GM18909 (cell line): ENCODE measurements around the gene LAMTOR3.
A peak's percentile ranks its signal among the peaks of the same experiment; 100 is the strongest.

Experiments
- ATAC-seq: cut with Tn5 transposase; IDR thresholded peaks from one replicate; pipeline ENCODE4 v1.9.1; 2021; ENCODE audit warnings: mild to moderate bottlenecking; ENCODE audit not compliant: unreplicated experiment, poor library complexity

LAMTOR3 gene

GRCh38 chr4:99894161-99894997 lies at the start of gene LAMTOR3:
LAMTOR3 (minus strand) TSS chr4:99894427; CDS start chr4:99893963, 464 bp downstream.
- peak; percentile 100 for ATAC-seq

DNA sequence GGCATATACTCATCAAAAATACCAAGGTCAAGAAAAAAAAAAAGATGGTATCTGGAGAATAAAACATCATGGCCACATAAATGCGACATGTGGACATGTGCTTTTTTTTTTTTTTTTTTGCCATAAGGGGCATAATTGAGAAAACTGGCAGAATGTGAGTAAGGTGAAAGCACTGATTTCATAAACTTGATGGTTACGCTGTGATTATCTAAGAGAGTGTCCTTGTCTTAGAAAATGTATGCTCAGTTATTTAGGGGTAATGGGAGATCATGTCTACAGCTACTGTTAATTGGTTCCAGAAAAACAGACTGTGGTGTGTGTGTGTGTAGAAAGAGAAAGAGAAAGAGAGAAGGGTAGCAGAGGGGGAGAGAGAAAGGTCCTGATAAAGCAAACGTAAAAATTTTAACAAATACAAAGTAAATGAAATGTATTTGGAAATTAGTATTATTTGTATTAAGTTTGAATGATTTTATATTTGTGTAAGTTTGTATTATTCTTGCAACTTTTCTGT lies 44.1 kb upstream of the LAMTOR3 start:
- no peak for ATAC-seq

- ATAC-seq = no peak
These were observed 40.7 kb upstream of the LAMTOR3 start for GRCh38 chr4:99934891-99935290.

DNA sequence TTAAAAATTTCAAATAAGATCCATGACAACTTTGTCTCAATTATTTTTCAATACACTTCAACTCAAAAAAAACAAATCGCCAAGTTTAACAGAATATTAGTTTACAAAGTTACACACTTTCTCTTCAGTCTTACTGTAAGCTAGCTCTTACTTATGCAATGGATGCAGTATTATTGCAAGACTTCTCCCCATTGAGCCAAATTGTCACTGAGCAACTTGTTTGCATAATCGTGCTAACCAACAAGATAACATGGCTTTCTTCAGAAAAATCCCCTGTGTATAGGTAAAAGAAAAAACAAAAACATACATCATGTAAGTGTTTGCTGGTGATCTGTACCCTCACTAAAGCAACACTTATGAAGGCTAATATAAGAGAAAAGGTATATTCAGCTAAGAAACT lies 33.3 kb upstream of the LAMTOR3 start:
- ATAC-seq = no peak

DNA sequence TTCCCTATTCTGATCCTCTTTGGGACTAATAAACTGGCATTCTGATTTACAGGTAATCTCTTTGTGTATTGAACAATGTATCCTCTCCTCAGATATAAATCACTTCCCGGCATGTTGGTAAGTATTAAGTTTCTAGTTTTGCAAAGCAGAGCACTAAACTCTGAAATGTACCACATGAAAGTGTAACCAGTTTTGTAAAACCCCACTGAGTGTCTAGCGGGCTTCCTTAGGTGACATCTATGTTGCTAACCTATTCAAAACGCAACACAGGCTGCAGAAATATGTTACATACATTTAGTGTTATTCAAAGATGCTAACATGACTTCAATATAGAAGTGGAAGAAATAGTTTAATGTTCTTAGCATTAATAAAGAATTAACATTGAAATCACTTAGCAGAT lies 26.9 kb upstream of the LAMTOR3 start:
- no peak for ATAC-seq

DNA sequence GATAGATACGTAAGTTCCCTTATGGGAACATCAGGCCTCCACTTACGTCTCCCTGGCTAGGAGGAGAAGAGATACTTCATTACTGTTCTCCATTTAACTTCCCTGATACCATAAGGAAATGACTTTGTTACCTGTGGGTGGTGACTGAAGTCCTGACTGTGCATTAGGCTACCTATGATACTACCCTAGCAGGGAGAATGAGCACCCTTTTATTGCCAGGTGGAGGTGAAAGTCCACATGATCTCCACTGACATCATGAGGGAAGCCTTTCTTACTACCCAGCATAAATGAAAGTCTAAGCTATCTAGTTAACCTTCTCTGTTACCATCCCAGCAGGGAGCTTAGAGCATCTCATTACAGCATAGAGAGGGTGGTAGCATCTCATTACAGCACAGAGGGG lies 24.4 kb upstream of the LAMTOR3 start:
- no peak for ATAC-seq

DNA sequence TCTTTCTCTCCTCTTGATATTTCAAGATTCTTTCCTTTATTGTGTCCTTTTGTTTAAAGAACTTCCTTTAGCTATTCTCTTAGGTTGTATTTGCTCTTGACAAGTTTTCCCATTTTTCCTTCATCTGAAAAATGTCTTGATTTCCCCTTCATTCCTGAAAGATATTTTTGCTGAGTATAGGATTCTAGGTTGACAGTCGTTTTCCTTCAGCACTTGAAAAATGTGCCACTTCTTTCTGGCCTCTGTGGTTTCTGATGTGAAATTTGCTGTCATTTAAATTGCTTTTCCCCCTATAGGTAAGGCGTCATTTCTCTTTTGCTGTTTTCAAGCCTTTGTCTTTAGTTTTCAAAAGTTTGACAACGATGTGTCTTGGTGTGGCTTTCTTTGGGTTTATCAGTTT lies 23.3 kb upstream of the LAMTOR3 start:
- no peak for ATAC-seq

- ATAC-seq = no peak
These were observed 21.2 kb upstream of the LAMTOR3 start for GRCh38 chr4:99915449-99915848.

- ATAC-seq = no peak
These were observed 771 bp upstream of the LAMTOR3 start for GRCh38 chr4:99894998-99895397.

GRCh38 chr4:99893839-99894160 lies 427 bp downstream of the LAMTOR3 start:
- ATAC-seq = no peak

DNA sequence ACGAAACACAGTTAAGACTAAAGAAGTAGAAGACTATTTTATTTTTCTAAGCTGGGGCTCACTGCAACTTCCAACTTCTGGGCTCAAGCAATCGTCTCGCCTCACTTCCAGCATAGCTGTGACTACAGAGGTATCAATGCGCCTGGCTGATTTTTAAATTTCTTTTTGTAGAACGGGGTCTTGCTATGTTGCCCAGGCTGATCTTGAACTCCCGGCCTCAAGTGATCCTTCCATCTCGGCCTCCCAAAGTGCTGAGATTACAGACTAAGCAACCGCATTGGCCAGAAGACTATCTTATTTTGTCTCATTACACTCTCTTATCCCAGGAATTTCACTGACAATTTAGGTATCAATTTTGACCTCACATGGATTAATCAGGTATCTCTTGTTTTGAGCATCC lies 1.2 kb downstream of the LAMTOR3 start:
- no peak for ATAC-seq

- ATAC-seq = no peak
These were observed 2.9 kb downstream of the LAMTOR3 start for GRCh38 chr4:99891351-99891750.

DNA sequence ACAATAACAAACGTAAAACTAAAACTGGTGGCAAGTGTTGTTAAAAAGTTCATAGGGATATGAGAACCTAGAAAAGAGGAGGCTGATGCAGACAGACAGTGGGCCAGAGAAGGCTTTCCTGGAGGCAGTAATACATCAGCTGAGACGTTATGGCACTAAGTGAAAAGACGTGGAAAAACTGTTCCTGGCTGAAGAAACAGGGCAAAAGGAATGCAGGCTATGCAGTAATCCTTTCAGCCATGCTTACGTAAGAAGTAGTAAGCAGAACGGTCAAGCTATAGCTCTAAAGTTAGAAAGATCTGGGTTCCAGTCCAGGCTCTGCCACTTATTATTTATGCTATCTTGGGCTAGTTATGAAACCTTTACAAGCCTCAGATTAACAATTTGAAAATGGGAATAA lies 6.4 kb downstream of the LAMTOR3 start:
- ATAC-seq = no peak

DNA sequence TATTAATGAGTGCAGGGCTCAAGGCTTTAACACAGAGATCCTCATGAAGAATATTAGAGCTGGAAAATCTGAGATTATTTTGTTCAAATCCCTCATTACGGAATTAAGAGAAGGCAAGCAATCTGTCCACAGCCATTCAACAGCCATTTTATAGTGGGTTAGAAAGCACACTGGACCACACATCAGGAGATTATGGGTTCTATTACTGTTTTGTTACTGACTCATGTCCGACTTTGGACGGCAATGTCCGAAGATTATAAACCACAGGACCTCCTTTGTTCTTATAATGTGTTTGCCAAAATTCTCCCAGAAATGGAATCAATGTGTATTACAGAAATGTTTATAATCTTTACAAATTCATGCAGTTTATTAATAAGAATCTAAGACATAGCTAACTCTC lies 8.1 kb downstream of the LAMTOR3 start:
- no peak for ATAC-seq

- no peak for ATAC-seq
These were observed 8.5 kb downstream of the LAMTOR3 start for GRCh38 chr4:99885687-99886086.

DNA sequence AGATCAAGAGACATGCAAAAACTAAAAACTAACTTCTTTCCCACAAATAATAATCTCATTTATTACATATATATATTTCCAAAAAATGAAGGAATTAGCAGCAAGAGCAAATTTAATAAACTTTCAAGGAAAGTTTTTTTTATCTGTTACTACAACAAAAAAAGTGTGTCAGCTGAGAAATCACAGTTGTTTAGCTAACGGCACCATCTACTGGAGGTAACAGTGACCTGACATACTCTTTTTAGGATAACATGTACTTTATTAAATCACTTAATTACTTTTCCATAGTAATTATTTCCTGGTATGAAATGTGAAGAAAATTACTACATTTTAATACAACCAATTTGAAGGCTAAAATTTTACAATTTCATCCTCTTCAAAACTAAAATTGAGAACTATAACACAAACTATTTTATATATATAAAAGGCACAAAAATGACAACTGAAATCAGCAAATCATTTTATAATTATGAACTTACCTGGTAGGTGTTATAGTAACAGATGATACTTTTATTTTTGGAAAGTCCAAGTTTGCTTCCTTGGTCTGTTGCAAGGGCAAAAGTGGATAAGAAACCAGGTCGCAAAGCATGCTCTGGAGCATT lies 9.1 kb downstream of the LAMTOR3 start:
- peak; percentile 58 for ATAC-seq

- no peak for ATAC-seq
These were observed 14.8 kb downstream of the LAMTOR3 start for GRCh38 chr4:99879458-99879857.

- ATAC-seq = peak; percentile 69
These were observed 15.6 kb downstream of the LAMTOR3 start for GRCh38 chr4:99878604-99879003.

- no peak for ATAC-seq
These were observed 17.3 kb downstream of the LAMTOR3 start for GRCh38 chr4:99876946-99877345.

DNA sequence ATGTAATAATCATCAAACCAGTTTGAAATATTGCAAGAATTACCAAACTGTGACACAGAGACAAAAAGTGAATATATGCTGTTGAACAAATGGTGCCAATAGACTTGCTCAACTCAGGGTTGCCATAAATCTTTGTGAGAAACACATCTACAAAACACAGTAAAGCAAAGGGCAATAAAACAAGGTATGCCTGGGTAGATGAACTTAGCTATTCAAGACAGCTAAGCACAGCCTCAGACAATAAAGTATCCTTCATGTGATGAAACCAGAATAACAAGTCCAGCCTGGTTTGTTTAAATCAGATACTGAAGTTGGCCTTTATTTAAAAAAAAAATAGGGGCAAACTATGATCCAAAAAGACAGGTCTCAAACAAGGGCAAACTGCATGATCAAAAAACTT lies 19.2 kb downstream of the LAMTOR3 start:
- ATAC-seq = no peak

GRCh38 chr4:99872570-99872969 lies 21.7 kb downstream of the LAMTOR3 start:
- ATAC-seq = no peak

DNA sequence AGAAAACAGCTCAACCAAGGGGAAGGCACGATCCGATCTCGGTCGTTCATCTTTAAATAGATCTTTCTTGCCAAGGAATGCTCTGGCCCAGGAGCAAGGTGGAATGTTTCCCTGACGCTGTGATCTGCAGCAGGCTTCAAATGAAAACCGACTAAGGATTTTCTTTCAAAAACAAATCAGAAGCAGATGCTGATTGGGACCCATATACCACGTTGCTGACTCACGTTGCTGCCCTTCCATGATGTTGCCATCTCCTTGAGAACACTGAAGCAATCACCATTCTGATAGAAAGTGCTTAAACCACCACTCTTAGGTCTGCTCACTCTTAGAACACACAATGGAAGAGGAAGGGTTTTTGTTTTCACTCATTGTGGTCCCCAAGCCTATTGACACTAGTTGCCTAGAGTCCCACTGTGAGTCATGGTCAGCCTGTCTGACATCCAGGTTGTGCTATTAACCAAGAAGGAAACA lies 26.1 kb downstream of the LAMTOR3 start:
- ATAC-seq = no peak
